Upper lobe of left lung (tissue), 6 donors: ENCODE data around the gene MYO18B. TPM values are rescaled to one million over a fixed set of nuclear protein-coding genes. Genes with fewer than 3 reads are reported as not detected.

Source experiments
- ATAC-seq, 2 donors: fragments of 200-7000 bp; cut with Tn5 transposase; one replicate each; pipeline ENCODE4 v1.9.1; 2022; ENCODE audit warnings: mild to moderate bottlenecking in 2 of 2, moderate library complexity in 2 of 2; ENCODE audit not compliant: low FRiP score in 2 of 2
- DNase-seq, 2 donors: peaks; one replicate each; pipeline ENCODE4 v3.0.0-alpha.2; 2019 to 2020
- H3K27ac ChIP-seq, 4 donors: fragments of 200-600 bp; sonication (generic); one replicate each; pipeline ENCODE4 v1.5.1; 2016 to 2019
- H3K27me3 ChIP-seq, 4 donors: fragments of 200-600 bp; sonication (generic); one replicate each; pipeline ENCODE4 v1.5.1; 2017 to 2019
- H3K36me3 ChIP-seq, 4 donors: fragments of 200-600 bp; sonication (generic); one replicate each; pipeline ENCODE4 v1.5.1; 2016 to 2019
- H3K4me1 ChIP-seq, 4 donors: fragments of 200-600 bp; sonication (generic); one replicate each; pipeline ENCODE4 v1.5.1; 2018 to 2019
- H3K4me3 ChIP-seq, 4 donors: fragments of 200-600 bp; sonication (generic); one replicate each; pipeline ENCODE4 v1.5.1; 2017 to 2019; ENCODE audit warnings: mild to moderate bottlenecking in 2 of 4, moderate library complexity in 1 of 4
- H3K9me3 ChIP-seq, 4 donors: fragments of 200-600 bp; sonication (generic); one replicate each; pipeline ENCODE4 v1.5.1; 2018 to 2019
- EP300 ChIP-seq, 4 donors: sonication (generic); formaldehyde crosslinking; IDR thresholded peaks; one replicate each; pipeline ENCODE4 v1.5.1; 2017; ENCODE audit warnings: antibody characterized with exemption in 4 of 4, control low read depth in 2 of 4
- POLR2A ChIP-seq, 4 donors: fragments of 450-650 bp; IDR thresholded peaks; one replicate each; pipeline ENCODE4 v1.5.1; 2016 to 2017; ENCODE audit warnings: antibody characterized with exemption in 4 of 4, mild to moderate bottlenecking in 2 of 4
- POLR2AphosphoS5 ChIP-seq, 2 donors: sonication (generic); formaldehyde crosslinking; IDR thresholded peaks; one replicate each; pipeline ENCODE4 v1.5.1; 2017; ENCODE audit warnings: antibody characterized with exemption in 2 of 2
- WGBS, 2 donors: methylation state at CpG; one replicate each; pipeline ENCODE4 v1.1.5; 2017 to 2018; 5-methylcytosine and 5-hydroxymethylcytosine counted together
- total RNA-seq, 6 donors: library from RNA; depleted of rRNA in 4 of 6; stranded (reverse); fragments of >200 nt in 4 of 6; gene quantifications; one replicate each; pipeline versions ENCODE4 v1.1.0 to v1.2.1, GENCODE V29; 2016 to 2021
- TF ChIP-seq, protein P1 (sequence below), 6 experiments: fragments of 450-650 bp in 4 of 6; fragments of 200-600 bp in 2 of 6; sonication (generic) in 2 of 6; IDR thresholded peaks; one replicate each; pipeline ENCODE4 v1.5.1; 2016 to 2019; ENCODE audit warnings: antibody characterized with exemption in 6 of 6
- donor health status: DM: no; HTN: no; CAD: no; lungs with moderate emphysema.
- donor health status: DM: no; HTN: yes; CAD: no; lungs with severe emphysema.

The MYO18B gene
- total RNA-seq, 6 donors from 2014 or later, result 0.09 to 1.3 (median 0.17) TPM; not detected in 3

DNA sequence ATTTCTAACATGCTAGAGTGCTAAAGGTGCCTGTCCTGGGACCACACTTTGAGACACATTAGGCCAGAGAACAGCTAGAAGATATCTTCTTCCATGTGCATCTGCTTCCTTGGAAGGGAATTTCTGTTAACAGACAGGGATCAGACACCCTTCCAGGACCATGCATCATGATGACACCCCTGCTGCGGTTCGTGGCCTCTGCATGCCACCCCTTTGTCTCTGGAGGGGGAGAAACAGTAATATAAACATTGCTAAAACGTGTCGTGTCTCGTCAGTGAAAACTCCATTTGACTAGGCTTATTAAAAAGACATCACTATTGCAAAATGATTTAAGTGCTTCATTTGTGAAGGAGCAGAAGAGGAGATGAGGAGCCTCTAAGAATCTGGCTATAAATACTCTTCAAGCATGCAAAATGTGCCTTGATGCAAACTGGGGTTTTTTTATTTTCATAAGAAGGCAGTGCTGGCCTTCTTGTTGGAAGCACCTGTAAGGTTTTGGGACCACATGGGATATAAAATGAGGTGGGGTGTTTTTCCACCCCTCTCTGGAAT lies 141.6 kb downstream of the MYO18B start:
- no peaks in the 10 kb centered on the region for H3K36me3 ChIP-seq
- no peaks in the 10 kb centered on the region for H3K9me3 ChIP-seq
- WGBS, 2 donors, result 22 to 30% methylated on average over 5 of the region's 5 CpGs
- TF ChIP-seq EP300 (IDR thresholded peaks at IDR 0.05), result no peak
- TF ChIP-seq POLR2AphosphoS5 (IDR thresholded peaks at IDR 0.05), result no peak
- TF ChIP-seq, protein P1, sequence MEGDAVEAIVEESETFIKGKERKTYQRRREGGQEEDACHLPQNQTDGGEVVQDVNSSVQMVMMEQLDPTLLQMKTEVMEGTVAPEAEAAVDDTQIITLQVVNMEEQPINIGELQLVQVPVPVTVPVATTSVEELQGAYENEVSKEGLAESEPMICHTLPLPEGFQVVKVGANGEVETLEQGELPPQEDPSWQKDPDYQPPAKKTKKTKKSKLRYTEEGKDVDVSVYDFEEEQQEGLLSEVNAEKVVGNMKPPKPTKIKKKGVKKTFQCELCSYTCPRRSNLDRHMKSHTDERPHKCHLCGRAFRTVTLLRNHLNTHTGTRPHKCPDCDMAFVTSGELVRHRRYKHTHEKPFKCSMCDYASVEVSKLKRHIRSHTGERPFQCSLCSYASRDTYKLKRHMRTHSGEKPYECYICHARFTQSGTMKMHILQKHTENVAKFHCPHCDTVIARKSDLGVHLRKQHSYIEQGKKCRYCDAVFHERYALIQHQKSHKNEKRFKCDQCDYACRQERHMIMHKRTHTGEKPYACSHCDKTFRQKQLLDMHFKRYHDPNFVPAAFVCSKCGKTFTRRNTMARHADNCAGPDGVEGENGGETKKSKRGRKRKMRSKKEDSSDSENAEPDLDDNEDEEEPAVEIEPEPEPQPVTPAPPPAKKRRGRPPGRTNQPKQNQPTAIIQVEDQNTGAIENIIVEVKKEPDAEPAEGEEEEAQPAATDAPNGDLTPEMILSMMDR (IDR thresholded peaks at IDR 0.05), result no peak
- TF ChIP-seq POLR2A (IDR thresholded peaks at IDR 0.05), result no peak
- no peak overlapping the region for H3K4me3 ChIP-seq
- no peak overlapping the region for H3K27ac ChIP-seq
- no peaks in the 10 kb centered on the region for H3K4me1 ChIP-seq
- DNase-seq, result no peak
- ATAC-seq, result no peak
- no peaks in the 10 kb centered on the region for H3K27me3 ChIP-seq

DNA sequence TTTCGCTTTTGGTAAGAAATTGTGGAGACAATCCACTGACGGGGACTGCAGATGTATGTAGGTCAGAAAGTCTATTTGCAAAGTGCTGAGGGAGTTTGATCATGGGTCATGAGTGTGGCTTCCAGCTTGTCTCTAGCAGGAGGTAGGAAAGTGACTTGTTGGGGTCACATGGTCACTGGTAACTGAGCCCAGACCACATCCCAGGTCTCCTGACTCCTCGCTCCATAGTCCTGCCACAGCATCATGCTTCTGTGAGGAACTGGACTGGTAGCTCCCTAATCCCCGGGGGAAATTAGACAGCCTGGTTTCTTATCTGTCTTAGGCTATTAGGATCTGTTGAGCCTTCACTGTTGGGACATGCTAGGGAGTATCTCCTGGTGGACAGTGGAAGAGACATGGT lies 142.1 kb downstream of the MYO18B start:
- Histone ChIP-seq H3K27ac (no peak overlapping the region), H3K4me3 (no peak overlapping the region), H3K36me3 (no peaks in the 10 kb centered on the region), H3K27me3 (no peaks in the 10 kb centered on the region), H3K4me1 (no peaks in the 10 kb centered on the region), H3K9me3 (no peaks in the 10 kb centered on the region)
- 83 to 89% methylated on average over 4 of the region's 4 CpGs for WGBS, 2 donors
- DNase-seq (no peak), ATAC-seq (no peak)
- TF ChIP-seq POLR2A (IDR thresholded peaks at IDR 0.05) (no peak), EP300 (IDR thresholded peaks at IDR 0.05) (no peak), POLR2AphosphoS5 (IDR thresholded peaks at IDR 0.05) (no peak)
- TF ChIP-seq, protein P1 (IDR thresholded peaks at IDR 0.05), result no peak

DNA sequence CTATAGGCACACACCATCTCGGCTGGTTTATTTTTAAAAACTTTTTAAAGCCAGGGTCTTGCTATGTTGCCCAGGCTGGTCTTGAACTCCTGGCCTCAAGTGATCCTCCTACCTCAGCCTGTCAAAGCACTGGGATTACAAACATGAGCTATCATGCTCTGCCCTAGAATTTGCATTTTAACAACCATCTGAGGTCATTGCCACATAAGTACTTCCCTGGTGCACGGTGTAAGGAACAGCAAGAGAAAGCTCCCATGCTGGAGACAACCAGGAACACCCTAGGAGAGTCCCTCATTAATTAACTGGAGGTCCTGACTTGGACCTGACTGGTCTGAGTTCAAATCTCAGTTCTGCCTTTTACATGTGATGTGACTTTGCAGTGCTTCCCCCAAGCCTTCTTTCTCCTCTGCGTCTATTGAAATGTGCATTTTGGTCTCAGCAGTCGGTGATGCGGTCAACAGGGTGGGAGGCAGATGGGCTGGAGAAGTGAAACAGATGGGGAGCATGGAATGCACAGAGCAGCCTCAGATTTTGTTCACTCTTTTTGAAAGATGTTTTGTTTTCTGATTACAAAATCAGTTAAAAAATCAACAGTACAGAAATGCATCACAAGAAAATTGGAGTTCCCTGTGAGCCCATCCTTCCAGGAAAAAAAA lies 146.5 kb downstream of the MYO18B start:
- WGBS, 2 donors, result 60 to 65% methylated on average over 5 of the region's 5 CpGs
- Histone ChIP-seq H3K4me1 (no peaks in the 10 kb centered on the region), H3K27ac (no peak overlapping the region), H3K4me3 (no peak overlapping the region), H3K9me3 (no peaks in the 10 kb centered on the region), H3K27me3 (no peaks in the 10 kb centered on the region), H3K36me3 (no peaks in the 10 kb centered on the region)
- DNase-seq, result no peak
- TF ChIP-seq, protein P1 (IDR thresholded peaks at IDR 0.05), result no peak
- no peak for TF ChIP-seq EP300 (IDR thresholded peaks at IDR 0.05)
- ATAC-seq, result no peak

DNA sequence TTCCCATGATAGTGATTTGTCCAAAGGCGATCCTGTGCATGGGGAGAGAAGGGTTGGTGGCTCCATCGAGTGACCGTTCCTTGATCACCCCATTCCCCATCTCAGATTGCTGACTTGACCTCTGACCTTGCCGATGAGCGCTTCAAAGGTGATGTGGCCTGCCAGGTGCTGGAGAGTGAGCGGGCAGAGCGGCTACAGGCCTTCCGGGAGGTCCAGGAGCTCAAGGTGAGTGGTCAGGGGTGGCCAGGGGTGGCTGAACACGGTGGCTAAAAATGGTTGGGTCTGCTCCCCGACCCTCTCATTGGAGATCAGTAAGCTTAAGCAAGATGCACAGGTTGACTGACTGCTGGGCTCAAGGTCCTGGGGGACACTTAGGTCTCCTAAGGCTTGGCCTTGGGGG lies 148.7 kb downstream of the MYO18B start:
- H3K4me1 ChIP-seq, result no peaks in the 10 kb centered on the region
- no peak overlapping the region for H3K27ac ChIP-seq
- WGBS, 2 donors, result 84 to 86% methylated on average over 8 to 10 of the region's 10 CpGs
- no peaks in the 10 kb centered on the region for H3K36me3 ChIP-seq
- H3K27me3 ChIP-seq, result no peaks in the 10 kb centered on the region
- no peak for TF ChIP-seq EP300 (IDR thresholded peaks at IDR 0.05)
- no peaks in the 10 kb centered on the region for H3K9me3 ChIP-seq
- no peak for DNase-seq
- H3K4me3 ChIP-seq, result no peak overlapping the region
- no peak for ATAC-seq

DNA sequence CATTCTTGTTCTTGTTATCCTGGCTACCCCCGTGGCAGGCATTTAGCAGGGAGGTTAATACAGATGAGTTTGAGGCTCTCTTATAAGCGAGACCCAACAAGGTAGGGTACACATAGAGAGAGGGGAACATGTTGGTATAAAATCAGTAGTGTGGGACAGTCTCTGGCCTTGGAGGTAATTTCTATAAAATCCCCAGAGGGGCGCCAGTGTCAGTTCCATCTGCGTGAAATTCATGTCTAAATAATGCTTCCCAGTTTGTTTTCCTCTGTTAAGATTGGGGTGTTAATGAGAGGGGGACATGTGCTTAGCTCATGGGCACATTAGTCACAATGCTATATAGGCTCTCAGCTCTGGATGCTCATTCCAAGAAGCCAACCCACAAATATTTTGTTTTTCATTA lies 150.7 kb downstream of the MYO18B start:
- no peaks in the 10 kb centered on the region for H3K36me3 ChIP-seq
- ATAC-seq (no peak), DNase-seq (no peak)
- WGBS, 2 donors, result 58% methylated on average over 4 of the region's 4 CpGs
- TF ChIP-seq, protein P1 (IDR thresholded peaks at IDR 0.05), result no peak
- TF ChIP-seq POLR2AphosphoS5 (IDR thresholded peaks at IDR 0.05), result no peak
- no peak for TF ChIP-seq EP300 (IDR thresholded peaks at IDR 0.05)
- no peak for TF ChIP-seq POLR2A (IDR thresholded peaks at IDR 0.05)
- H3K4me3 ChIP-seq, result no peak overlapping the region
- H3K4me1 ChIP-seq, result no peaks in the 10 kb centered on the region
- no peaks in the 10 kb centered on the region for H3K9me3 ChIP-seq
- H3K27ac ChIP-seq, result no peak overlapping the region
- no peaks in the 10 kb centered on the region for H3K27me3 ChIP-seq
